HG03196 (cell line): Measurements from ENCODE around the gene SRP68.

ENCODE experiments used
- ATAC-seq: cut with Tn5 transposase; IDR thresholded peaks from one replicate; pipeline ENCODE4 v1.9.1; 2021; ENCODE audit not compliant: unreplicated experiment

The SRP68 gene

GRCh38 chr17:76000016-76000754, 72.1 kb downstream of the SRP68 start:
- no peak for ATAC-seq

- no peak for ATAC-seq
Measured at GRCh38 chr17:75998327-75998795, 74.0 kb downstream of the SRP68 start.

DNA sequence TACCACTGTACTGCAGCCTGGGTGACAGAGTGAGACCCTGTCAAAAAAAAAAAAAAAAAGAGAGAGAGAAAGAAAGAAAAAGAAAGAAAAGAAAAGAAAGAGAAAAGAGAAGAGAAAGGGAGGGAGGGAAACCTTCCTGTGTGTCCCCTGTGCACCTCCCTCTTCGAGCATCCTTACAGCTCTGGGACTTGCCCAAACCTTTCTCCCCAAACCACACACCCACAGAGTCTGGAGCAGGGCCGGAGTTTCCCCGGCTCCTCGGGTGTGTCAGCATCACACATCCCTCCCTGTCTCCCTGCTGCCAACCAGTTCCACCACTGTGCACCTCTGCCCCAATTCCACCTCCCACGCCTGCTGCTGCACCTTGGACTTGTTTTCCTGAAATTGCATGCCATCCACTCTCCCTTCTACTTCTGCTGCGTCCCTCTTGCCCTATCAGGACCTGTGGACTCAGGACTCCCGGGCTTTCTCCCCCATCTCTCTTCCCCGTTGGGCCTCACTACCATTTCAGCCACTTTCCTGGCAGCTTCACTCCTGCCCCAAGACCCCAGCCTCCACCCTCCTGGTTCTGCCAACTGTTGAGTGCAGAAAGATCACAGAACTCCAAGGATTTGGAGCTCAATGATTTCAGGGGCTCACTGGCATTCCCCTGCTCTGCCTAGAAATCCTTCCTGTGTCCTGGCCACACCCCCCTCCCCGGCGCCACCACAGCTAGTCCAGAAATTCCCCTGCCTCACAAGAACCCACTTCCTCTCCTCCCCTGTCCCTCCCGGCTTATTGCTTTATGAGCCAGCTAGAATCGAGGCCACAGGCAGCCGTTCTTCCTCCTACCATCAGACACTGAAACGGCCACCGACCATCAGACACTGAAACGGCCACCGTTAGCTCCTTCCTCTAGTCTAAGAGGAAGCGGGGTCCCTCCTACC, 75.4 kb downstream of the SRP68 start:
- ATAC-seq, result no peak

- ATAC-seq, result no peak
Measured at GRCh38 chr17:75995385-75995925, 76.9 kb downstream of the SRP68 start.

DNA sequence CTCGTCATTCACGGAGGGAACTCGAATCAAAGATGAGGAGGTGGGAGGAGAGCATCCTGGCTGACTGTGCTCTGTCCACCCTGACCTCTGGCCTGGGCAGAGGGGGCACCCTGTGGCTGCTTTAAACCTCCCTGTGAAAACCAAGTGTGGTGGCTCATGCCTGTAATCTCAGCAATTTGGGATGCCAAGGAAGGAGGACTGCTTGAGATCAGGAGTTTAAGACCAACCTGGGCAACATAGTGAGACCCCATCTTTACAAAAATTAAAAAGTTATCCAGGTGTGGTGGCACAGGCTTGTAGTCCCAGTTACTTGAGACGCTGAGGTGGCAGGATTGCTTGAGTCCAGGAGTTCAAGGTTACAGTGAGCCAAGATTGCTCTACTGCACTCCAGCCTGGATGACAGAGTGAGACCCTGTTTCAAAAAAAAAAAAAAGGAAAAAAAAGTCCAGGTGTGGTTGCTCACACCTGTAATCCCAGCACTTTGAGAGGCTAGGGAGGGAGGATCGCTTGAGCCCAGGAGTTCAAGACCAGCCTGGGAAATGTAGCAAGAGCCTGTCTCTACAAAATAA, 77.4 kb downstream of the SRP68 start:
- no peak for ATAC-seq

DNA sequence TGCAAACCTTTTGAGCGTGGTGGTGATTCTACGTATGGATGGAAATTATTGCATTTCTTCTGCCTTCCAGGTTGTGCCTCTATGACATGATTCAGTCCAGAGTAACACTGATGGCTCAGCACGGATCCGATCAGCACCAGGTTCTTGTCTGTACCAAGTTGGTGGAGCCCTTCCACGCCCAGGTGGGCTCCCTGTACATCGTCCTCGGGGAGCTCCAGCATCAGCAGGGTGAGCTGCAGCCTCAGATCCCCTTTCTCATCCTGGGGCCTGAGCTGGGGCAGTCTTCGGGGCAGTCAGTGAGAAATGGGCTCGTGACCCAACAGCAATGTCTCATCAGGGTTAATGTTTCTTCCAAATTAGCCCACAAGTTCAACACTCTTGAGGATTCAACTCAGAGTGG, 80.9 kb downstream of the SRP68 start:
- ATAC-seq, result no peak
